Measurements from ENCODE around the gene FHIT.

DNA sequence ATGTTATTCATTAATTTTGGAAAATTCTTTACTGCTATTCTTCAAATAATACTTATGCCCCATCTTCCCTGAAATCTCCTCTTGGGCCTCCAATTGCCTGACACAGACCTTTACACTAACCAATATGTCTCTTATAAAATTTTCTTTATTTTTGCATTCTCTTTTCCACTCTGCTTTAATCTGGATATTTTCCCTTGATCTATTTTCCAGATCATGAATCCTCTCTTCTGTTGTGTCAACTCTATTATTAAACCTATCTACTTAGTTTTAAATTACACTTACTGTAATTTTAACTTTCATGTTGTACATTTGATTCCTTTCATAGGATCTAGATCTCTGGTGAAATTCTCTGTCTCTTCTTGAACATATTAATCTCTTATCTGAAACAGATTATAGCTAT is 278.7 kb downstream of the FHIT start:
- TF ChIP-seq, protein P1, sequence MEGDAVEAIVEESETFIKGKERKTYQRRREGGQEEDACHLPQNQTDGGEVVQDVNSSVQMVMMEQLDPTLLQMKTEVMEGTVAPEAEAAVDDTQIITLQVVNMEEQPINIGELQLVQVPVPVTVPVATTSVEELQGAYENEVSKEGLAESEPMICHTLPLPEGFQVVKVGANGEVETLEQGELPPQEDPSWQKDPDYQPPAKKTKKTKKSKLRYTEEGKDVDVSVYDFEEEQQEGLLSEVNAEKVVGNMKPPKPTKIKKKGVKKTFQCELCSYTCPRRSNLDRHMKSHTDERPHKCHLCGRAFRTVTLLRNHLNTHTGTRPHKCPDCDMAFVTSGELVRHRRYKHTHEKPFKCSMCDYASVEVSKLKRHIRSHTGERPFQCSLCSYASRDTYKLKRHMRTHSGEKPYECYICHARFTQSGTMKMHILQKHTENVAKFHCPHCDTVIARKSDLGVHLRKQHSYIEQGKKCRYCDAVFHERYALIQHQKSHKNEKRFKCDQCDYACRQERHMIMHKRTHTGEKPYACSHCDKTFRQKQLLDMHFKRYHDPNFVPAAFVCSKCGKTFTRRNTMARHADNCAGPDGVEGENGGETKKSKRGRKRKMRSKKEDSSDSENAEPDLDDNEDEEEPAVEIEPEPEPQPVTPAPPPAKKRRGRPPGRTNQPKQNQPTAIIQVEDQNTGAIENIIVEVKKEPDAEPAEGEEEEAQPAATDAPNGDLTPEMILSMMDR (IDR thresholded peaks at IDR 0.05) = no peak
- TF ChIP-seq POLR2A (IDR thresholded peaks at IDR 0.05; ENCODE audit: low read depth) (no peak), POLR2AphosphoS5 (IDR thresholded peaks at IDR 0.05) (no peak), EP300 (IDR thresholded peaks at IDR 0.05) (no peak)

All from esophagus muscularis mucosa (tissue), 4 donors.